Measurements from ENCODE around the gene PEF1.

The PEF1 gene, protein sequence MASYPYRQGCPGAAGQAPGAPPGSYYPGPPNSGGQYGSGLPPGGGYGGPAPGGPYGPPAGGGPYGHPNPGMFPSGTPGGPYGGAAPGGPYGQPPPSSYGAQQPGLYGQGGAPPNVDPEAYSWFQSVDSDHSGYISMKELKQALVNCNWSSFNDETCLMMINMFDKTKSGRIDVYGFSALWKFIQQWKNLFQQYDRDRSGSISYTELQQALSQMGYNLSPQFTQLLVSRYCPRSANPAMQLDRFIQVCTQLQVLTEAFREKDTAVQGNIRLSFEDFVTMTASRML

DNA sequence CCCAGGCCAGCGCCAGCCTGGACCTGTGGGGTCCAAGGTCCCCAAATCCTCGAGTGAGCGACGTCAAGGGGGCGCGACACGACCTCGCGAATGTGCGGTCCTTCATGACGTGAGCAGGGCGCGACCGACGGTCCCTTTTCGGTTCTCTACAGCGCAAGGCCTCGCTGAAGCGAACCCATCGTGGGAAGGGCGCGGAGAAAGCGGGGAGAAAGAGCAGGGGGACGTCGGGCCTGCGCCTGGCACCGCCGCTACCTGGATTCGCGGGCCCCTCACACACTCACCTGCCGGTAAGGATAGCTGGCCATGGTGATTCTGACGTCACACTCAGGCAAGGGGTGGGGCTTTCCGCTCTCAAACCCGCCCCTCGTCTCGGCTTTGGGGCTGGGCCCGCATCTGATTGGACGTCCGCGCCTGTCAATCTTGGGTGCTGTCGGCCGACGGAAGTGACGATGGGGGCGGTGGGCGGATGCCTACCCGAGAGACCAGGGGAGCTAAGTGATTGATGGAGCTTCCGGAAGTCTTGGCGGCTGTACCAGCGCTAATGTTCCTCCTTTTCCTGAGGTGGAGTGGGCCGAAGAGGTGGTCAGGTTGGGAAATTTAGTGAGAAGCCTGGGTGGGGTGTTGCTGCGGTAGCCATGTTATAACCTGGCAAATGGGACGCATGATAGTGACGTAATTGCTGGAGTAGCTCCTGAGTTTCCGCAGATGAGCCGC is at the start of gene PEF1:
Gene PEF1 (minus strand): TSS at position 317 of the 714 bp plus-strand sequence. CDS start 12 bp downstream, at position 305.
- peak; percentile 100 for DNase-seq

DNA sequence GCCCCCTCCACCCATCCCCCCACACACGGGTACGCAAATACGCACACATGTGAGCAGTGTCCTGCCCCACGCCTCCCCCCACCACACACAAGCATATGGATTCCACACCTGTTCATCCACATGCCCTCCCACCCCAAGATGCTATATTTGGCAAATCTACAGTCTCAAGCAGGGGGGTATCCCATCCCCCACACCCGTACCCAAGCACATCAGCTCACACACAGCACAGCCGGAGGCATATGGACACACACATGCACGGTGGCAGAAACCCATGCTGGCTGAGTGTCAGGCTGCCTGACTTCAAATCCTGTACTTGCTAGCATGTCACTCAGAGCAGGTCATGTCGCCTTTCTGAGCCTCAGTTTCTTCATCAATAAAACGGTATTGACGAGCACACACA is 48.6 kb upstream of the PEF1 start:
- no peak for DNase-seq

DNA sequence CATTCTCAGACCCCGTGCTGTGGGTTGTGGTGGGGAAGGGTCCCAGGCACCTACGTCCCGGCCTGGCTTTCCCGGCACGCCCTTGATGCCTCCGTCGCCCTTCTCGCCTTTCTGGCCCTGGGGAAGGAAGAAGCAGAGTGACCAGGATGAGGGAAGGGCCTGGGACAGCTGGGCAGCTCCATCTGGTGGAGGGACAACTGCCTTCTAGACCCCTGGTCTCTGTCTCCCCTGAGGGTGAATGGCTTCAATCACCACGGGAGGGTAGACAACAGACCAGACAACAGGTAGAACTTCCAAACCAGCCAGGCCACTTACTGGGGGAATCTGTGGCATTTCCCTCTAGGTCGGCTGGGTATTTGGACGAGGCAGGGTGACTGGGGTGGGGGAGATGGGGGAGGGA is 47.3 kb upstream of the PEF1 start:
- DNase-seq, result no peak

DNA sequence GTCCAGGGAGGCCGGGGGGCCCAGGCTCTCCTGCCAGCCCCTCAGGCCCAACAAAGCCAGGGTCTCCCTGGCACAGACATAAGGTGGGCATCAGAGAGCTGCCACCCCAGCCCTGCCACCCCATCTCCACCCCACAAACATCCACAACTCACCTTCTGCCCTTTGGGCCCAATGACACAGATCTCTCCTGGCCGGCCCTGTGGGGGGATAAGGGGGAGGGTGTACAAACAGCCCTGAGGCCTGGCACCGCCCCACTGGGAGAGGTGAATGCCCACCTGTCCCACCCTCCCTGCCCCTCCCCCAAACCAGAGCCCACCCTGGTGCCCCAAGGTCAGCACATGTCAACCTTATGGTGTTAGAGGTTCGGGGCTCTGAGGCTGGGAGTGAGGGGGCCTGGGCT is 46.8 kb upstream of the PEF1 start:
- no peak for DNase-seq

DNA sequence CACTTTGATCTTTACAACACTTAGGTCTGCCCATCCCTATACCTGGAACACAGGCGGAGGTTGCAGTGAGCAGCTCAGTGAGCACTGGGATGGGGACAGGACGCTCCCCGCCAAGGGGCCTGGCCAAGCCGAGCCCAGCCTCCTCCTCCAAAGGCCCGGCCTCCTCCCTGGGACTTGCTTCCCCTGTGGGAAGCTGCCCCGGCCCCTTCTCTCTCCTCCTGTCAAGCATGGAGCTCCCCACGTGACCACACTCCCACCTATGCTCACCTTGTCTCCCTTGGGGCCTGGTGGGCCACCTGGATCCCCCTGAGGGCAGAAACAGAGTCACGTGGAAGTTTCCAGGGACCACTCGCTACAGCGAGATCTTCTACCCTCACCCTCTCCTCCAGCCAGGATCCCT is 46.2 kb upstream of the PEF1 start:
- no peak for DNase-seq

DNA sequence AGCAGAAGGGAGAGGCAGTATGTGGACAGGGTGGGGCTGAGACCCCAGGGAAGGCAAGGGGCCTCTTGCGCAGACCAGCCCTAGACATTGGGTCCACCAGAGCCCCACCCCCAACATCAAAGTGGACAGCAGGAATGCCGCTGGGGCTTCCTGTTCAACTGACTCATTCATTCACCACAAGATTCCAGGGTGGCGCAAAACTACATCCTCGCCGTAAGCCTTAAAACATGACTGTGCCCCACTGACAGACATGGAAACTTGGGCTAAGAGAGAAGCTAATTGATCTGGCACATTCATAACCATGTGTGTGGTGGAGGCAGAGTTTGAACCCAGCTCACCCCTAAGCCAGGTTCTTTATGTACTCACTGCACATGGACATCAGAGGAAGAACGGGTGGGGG is 45.2 kb upstream of the PEF1 start:
- no peak for DNase-seq

DNA sequence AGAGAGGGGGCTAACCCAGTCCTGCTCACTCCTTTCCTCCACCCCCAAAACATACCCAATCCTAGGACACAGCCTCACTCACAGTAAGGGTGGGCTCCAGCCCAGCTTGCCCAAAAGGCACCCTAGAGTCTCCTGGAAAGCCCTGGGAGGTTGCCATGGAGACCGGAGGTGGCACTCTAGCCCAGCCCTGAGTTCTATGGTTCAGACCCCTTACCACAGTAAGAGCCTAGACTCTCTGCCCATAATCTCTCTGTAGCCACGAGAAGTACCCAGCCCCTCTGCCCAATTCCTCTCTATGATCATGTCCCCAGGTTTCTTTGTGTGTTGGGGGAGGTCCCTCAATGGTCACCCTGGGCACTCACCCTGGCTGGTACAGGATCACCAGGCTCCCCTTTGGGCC is 44.7 kb upstream of the PEF1 start:
- DNase-seq, result no peak

DNA sequence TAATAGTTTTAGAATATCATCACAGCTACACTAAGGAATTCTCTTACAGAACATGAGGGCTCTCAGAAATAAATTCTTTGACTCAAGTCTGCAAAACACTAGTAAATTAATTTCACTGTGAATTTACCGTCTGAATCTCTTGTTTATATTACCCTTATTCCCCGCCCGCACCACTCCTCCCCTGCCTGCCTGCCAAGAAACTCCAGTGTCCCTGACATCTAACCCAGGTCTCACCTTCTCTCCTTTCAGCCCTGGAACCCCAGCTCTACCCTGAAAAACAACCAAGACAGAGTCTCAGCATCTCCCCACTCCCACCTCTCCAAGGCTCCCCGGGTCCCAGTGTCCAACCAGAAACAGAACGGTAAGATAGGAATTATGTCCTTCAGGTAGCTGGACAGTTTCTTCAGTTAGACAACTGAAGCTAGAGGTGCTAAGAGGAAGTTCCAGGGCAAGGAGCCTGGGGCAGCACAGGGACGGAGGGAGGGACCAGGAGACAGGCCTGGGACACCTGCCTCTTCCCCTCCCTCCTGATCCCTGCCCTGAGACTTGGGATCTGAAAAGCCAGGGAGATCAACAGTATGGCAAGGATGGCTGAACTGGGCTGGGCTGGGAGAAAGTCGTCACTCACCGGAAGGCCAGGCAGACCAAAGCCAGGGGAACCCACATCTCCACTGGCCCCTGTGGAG is 43.7 kb upstream of the PEF1 start:
- no peak for DNase-seq

DNA sequence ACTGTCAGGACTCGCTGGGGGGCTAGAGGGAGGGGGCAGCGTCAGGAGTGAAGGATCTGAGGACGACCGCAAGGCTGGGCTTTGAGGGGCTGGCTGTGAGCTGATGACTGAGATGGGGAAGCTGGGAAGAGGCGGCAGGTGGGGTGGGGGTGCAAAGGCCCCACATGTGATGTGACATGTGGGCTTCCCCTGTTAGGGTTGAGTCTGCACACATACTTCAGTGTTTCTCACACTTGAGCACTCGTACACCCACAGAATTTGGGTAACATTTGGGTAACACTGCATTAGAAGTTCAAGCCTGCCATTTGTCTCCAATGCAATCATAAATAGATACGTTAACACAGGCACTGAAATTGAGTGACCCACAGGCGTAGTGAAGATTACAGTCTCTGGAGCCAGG is 42.9 kb upstream of the PEF1 start:
- DNase-seq, result no peak

DNA sequence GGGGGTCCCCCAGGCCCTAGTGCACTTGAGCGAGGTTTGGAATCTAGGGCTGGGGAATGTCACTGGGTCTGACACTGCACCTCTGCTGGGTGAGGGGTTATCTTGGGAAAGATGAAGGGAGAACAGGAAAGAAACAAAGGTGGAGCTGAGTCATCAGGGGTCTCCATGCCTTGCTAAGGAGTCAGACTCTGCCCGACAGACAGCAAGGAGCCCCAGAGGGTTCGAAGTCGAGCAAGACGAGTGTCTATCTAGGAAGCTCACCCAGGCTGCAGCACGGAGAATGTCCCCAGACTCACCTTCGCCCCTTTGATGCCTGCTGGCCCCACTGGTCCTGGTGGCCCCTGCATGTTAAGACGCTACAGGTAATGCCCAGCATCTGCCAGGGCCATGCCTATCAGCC is 41.1 kb upstream of the PEF1 start:
- DNase-seq, result no peak

DNA sequence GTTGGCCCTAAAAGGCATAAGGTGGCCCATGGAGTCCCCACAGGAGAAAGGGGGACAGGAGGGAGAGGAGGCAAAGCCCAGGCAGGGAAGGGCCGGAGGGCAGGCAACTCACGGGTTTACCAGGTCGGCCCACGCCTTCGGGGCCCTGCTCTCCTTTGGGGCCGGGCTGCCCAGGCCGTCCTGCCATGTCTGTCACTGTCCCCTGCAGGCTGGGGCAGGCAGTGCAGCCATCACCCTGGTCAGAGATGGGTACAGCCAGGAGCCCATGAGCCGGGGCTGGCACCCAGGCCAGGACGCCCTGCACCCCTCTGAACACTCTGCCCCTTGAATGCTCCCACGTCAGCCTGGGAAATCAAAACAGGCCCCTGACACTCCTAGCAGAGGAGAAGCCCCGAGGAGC is 39.3 kb upstream of the PEF1 start:
- DNase-seq, result no peak

DNA sequence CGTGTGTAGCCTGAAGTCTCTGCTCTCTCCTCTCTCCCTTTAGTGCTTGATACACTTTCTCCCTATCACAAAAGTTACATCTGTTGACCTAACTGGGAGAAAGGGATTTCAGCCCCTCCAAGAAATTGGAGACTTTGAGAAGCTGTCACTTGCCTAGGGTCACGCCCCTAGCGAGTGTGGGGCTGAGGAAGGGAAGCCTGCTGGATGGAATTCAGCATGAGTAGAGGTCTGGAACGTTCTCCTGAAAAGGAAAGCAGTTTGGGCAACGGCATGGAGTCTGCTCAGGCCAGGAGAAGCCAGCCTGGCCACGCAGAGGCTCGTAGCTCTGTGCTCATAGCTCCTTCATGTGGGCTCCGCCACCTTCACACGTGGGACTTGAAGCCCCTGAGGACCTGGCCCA is 36.7 kb upstream of the PEF1 start:
- DNase-seq, result no peak

DNA sequence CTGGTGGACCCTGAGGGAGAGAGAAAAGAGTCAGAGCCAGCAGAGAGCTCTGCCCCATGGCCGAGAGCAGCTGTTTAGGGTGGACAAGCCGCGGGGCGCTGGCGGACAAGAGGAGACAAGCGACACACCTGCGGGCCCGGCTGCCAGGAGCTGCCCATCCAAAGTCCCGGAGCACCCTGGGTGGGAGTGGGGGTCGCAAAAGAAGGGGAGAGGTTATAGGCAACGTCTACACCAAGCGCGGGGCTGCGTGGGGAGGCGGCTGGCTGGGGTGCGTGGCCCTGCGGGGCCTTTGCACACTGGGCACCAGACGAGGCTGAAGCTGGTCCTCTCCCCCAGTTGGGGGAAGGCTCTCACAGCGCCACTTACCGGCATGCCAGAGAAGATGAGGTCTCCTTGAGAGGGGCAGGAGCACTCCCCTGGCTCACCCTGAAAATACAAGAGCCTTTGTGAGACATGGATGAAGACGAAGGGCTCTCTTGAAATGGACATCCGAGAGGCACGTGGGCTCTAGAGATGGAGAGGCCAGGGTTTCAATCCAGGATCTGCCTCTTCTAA is 35.1 kb upstream of the PEF1 start:
- DNase-seq, result no peak

DNA sequence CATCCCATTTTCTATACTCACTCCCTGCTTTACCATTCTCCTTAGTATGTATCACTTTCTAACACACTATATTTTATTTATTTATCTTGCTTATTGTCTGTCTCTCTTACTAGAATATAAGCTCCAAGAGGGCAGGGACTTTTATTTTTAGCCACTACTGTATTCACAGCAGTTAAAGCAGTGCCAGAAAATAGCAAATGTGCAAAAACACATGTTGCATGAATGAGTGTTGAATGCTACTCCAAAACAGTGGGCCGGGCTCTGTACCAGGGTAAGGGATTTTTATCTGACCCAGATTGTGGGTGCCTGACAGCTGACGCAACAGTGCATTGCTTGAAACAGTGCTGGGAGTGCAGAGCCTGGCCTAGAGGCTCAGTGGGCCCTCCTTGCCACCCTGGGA is 34.4 kb upstream of the PEF1 start:
- DNase-seq, result no peak

DNA sequence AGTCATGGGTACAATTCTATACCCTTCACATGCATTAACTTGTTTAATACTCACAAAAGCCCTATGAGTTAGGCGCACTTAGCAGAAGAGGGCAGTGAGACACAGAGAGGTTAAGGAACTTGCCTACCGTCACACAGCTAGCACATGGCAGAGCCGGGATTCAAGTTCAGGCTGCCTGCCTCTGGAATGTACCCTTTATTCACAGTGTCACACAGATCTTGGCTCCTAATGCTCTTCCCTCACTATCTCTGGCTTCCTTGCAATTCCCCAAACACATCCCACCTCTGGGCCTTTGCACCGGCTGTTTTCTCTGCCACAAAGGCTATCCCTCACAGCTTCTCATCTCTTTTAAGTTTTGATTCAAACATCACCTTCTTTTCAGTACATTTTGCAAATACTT is 34.0 kb upstream of the PEF1 start:
- no peak for DNase-seq

DNA sequence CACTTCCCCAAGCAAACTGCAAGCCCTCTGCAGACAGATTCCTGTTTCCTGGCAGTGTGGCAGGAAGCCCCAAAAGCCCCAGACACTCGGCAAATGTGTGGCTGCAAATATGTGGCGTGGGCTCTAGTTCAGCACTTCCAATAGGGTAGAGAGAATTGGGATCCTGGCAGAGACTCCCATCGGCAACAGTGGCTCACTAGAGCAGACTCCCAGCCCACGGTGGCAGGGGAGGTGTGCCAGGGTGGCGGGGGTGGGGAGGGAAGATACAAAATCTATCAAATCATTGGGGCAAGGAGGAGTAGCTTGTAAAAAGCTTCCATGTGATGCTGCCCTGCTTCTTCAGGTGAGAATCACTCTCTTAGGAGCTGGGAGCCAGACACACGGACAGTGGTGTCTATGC is 33.3 kb upstream of the PEF1 start:
- no peak for DNase-seq

DNA sequence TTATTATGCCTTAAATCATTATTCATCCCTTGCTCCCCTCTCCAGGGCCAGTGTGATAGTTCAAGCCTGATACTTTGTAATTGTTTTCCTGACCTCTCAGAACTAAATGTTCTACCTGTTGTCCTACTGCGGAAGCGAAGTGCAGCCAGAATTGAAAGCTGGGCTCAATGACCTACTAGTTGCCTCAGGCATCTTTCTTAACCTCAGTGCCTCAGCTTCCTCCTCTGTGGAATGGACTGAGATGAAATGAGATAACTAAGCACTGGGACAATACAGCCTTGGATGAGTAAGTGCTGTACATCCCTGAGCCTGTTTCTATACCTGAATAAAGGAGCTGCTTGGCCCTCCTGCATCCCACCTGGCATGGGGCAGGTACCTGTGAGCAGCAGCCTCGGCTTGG is 32.7 kb upstream of the PEF1 start:
- DNase-seq, result no peak

DNA sequence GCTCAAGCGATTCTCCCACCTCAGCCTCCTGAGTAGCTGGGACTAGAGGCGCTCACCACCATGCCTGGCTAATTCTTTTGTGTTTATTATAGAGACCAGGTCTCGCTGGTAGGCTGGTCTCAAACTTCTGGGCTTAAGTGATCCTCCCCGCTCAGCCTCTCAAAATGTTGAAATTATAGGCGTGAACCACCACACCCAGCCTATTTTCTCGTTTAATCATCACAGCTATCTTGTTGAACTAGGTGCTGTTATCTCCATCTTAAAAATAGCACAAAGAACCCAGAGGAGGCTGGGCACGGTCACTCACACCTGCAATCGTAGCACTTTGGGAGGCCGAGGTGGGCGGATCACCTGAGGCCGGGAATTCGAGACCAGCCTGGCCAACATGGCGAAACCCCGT is 31.1 kb upstream of the PEF1 start:
- no peak for DNase-seq

DNA sequence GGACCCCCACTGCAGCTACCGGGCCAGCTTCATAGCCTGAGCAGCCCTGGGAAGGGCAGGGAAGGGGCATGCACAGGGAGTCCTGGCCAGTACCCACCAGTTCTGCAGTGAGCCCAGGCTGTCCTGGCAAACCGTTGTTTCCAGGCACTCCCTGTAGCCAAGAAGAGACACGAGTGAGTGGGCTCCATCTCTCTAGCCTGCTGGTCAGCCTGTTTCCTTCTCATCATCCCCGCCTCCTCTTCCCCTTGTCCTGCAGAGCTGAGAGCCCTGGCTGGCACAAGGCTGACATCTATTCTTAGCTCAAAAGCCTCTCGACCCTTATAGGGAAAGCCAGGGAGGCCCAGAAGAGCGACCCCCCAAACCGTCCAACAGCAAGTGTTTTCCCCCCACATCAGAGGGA is 30.5 kb upstream of the PEF1 start:
- no peak for DNase-seq

DNA sequence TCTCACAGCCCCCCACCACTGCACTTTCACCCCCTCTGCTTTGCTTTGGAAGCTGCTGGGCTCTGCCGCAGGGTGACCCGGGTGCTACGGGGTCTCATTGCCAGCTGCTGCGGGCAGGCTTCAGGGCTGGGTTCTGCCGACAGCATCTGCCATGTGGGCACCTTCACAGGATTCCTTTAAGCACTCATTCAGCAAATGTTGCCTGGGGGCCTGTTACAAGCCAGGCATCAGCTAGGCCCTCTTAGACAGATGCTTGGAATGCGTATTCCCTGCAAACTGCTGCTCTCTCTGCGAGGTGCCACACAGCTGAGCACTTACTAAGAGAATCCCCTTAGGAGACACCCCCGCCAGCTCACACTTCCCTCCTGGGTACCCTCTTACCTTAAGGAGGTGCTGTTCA is 29.9 kb upstream of the PEF1 start:
- no peak for DNase-seq

DNA sequence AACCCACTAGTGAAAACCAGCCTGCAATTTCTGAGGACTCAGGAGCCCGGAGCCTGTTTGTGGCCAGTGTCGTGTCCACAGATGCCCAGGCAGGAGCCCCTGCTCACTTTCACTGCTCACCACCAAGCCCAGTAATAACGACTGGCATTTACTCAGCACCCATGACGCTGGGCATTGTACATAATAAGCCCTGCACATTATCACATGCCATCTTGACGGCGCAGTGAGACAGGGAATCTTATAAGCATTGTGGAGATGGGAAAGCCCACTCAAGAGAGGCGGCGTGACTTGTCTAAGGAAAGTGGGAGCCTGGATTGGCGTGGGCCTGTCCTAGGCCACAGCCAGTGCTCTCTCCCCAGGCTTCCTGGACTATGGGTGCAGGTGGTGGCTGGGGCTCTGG is 28.8 kb upstream of the PEF1 start:
- no peak for DNase-seq

DNA sequence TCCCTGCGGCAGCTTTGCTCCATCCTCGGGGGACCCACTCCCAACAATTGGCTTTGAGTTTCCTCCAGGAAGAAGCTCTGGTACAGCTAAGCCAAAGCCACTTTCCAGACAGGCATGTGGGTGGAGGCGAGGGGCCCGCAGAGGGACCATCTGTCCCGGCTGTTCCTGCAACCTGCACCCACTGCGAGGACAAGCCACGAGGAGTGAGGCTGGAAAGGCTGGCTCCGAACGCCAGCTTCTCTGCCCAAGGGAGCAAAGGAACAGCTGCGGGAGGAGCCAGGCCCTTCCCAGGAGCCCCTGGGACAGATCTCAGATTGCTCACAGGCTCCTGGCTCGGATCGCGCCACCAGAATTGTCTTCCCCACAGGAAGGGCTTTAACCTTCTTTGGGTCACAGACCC is 28.3 kb upstream of the PEF1 start:
- DNase-seq, result no peak

DNA sequence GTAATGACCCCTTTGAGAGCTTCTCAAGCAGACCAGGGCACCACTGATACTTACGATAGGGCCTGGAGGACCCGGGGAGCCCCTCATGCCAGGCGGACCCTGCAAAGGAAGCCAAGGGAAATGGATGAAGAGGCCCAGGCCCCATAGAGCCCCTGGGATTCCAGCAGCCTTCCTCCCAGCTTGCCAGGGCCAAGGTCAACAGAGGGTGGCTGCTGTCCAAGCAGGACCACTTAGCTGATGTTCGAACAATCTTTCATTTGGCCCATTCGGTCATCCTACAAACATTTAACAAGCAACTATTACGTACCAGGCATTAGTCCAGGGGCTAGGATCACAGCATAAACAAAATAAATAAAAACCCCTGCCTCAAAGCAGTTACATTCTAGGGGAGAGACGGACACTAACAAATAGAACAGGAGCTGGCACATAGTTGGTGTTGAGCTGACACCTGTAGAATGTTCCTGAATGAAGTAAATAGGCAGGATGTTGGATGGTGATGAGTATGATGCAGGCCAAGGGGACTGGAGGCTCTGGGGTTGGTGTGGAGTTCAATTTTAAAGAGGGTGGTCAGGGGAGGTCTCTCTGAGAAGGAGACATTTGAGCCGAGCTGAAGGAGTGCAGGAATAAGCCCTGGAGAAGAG is 27.0 kb upstream of the PEF1 start:
- no peak for DNase-seq

DNA sequence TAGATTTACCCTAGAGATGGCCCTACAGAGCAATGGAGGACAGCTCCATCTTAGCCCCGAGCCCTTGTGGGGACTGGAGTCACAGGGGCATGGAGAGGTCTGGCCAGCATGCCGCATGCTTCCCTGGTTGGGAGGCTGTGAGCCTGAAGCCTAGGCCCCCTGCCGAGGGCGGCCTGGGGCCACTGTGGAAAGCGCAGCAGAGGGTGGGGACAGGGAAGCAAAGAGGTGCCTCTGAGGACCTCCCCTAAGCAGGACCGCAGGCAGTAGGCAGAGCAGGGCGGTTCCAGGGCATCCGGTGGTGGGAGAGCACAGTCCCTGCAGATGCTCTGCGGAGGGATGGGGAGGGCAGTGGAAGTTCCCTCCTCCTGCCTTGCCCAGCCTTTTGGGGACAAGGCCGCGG is 26.5 kb upstream of the PEF1 start:
- no peak for DNase-seq
